Measurements from ENCODE around the gene PAX9. TPM values are rescaled to one million over a fixed set of nuclear protein-coding genes. Genes with fewer than 3 reads are reported as not detected.

Gene PAX9
- total and polyA plus RNA-seq, 9 of the 15 experiments (the other 6 are each of a cell fraction or from before 2014, with no cell fraction given) = 0.87 to 2.4 (median 1.3) TPM

DNA sequence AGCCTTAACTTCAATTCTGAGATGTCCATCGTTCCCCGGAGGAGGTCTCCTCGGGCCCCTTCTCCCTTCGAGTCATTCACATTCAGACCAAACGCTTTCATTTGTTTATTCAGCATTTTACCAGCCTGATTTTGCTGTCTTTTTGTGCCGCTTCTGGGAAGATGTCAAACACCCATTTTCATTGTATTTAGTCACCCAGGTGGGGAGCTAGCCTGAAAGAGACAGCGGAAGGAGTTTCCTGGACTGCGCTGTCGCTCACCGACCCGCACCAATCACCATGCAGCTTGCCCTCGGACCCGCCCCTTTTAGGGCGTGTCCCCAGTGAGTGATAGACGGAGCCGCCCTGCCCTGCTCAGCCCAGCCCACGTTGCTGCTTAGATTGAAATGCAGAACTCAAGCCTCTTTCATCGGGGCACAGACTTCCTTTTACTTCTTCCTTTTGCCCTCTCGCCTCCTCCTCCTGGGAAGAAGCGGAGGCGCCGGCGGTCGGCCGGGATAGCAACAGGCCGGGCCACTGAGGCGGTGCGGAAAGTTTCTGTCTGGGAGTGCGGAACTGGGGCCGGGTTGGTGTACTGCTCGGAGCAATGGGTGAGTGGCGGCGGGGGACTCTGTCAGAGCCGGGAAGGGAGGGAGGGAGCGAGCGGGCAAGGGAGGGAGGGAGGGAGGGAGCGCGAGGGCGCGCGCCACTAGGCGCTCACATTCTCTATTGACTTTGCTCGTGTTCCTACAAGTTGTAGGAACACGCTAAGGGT, at the start of gene PAX9 (continued):
- TF ChIP-seq, protein P1, sequence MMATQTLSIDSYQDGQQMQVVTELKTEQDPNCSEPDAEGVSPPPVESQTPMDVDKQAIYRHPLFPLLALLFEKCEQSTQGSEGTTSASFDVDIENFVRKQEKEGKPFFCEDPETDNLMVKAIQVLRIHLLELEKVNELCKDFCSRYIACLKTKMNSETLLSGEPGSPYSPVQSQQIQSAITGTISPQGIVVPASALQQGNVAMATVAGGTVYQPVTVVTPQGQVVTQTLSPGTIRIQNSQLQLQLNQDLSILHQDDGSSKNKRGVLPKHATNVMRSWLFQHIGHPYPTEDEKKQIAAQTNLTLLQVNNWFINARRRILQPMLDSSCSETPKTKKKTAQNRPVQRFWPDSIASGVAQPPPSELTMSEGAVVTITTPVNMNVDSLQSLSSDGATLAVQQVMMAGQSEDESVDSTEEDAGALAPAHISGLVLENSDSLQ (IDR thresholded peaks at IDR 0.05) = peak; percentile 99
- no peak for TF ChIP-seq MAFK (IDR thresholded peaks at IDR 0.05; ENCODE audit: low read length)
- TF ChIP-seq RBBP5 (IDR thresholded peaks at IDR 0.05; ENCODE audit: borderline replicate concordance, insufficient read depth, low read length, poor library complexity, severe bottlenecking) = peak; percentile 4
- peak; percentile 59; the same call in 1 of the 2 replicates for TF ChIP-seq GABPB1 (CRISPR knock-in tag; IDR thresholded peaks at IDR 0.05)
- TF ChIP-seq SPI1 (IDR thresholded peaks at IDR 0.05; ENCODE audit: borderline replicate concordance, low read depth, low read length) = peak; percentile 54; the same call in 1 of the 2 replicates
- peak; percentile 60 for TF ChIP-seq GABPA (tag; conservative IDR thresholded peaks at IDR 0.05; ENCODE audit: low read depth)
- TF ChIP-seq, protein P2, sequence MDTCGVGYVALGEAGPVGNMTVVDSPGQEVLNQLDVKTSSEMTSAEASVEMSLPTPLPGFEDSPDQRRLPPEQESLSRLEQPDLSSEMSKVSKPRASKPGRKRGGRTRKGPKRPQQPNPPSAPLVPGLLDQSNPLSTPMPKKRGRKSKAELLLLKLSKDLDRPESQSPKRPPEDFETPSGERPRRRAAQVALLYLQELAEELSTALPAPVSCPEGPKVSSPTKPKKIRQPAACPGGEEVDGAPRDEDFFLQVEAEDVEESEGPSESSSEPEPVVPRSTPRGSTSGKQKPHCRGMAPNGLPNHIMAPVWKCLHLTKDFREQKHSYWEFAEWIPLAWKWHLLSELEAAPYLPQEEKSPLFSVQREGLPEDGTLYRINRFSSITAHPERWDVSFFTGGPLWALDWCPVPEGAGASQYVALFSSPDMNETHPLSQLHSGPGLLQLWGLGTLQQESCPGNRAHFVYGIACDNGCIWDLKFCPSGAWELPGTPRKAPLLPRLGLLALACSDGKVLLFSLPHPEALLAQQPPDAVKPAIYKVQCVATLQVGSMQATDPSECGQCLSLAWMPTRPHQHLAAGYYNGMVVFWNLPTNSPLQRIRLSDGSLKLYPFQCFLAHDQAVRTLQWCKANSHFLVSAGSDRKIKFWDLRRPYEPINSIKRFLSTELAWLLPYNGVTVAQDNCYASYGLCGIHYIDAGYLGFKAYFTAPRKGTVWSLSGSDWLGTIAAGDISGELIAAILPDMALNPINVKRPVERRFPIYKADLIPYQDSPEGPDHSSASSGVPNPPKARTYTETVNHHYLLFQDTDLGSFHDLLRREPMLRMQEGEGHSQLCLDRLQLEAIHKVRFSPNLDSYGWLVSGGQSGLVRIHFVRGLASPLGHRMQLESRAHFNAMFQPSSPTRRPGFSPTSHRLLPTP (IDR thresholded peaks at IDR 0.05; ENCODE audit: borderline replicate concordance, extremely low read depth, insufficient read length) = no peak
- TF ChIP-seq RBFOX2 (IDR thresholded peaks at IDR 0.05; ENCODE audit: low read depth, low read length) = peak; percentile 72
- TF ChIP-seq YY1 (IDR thresholded peaks at IDR 0.05; ENCODE audit: borderline replicate concordance in 1 of 3, control insufficient read depth in 1 of 3, extremely low read depth in 1 of 3, insufficient read depth in 3 of 3, insufficient read length in 1 of 3, insufficient replicate concordance in 2 of 3, low read depth in 1 of 3, low read length in 2 of 3) = no peak
- no peak for TF ChIP-seq CXXC5 (CRISPR knock-in tag; IDR thresholded peaks at IDR 0.05)
- TF ChIP-seq, protein P3, sequence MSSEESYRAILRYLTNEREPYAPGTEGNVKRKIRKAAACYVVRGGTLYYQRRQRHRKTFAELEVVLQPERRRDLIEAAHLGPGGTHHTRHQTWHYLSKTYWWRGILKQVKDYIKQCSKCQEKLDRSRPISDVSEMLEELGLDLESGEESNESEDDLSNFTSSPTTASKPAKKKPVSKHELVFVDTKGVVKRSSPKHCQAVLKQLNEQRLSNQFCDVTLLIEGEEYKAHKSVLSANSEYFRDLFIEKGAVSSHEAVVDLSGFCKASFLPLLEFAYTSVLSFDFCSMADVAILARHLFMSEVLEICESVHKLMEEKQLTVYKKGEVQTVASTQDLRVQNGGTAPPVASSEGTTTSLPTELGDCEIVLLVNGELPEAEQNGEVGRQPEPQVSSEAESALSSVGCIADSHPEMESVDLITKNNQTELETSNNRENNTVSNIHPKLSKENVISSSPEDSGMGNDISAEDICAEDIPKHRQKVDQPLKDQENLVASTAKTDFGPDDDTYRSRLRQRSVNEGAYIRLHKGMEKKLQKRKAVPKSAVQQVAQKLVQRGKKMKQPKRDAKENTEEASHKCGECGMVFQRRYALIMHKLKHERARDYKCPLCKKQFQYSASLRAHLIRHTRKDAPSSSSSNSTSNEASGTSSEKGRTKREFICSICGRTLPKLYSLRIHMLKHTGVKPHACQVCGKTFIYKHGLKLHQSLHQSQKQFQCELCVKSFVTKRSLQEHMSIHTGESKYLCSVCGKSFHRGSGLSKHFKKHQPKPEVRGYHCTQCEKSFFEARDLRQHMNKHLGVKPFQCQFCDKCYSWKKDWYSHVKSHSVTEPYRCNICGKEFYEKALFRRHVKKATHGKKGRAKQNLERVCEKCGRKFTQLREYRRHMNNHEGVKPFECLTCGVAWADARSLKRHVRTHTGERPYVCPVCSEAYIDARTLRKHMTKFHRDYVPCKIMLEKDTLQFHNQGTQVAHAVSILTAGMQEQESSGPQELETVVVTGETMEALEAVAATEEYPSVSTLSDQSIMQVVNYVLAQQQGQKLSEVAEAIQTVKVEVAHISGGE (CRISPR knock-in tag; IDR thresholded peaks at IDR 0.05) = no peak
- TF ChIP-seq SIN3B (IDR thresholded peaks at IDR 0.05; ENCODE audit: low read depth) = no peak
- TF ChIP-seq ZNF696 (CRISPR knock-in tag; conservative IDR thresholded peaks at IDR 0.05) = no peak
- no peak for TF ChIP-seq NFRKB (IDR thresholded peaks at IDR 0.05; ENCODE audit: low read depth)
- TF ChIP-seq C11orf30 (IDR thresholded peaks at IDR 0.05; ENCODE audit: low read depth) = peak; percentile 70
- TF ChIP-seq SRSF1 (IDR thresholded peaks at IDR 0.05; ENCODE audit: low read depth, low read length) = no peak
- no peak for TF ChIP-seq PTTG1 (tag; IDR thresholded peaks at IDR 0.05; ENCODE audit: low read depth)
- TF ChIP-seq ZNF436 (CRISPR knock-in tag; IDR thresholded peaks at IDR 0.05) = no peak

All from K562 (cell line).